ENCODE data around the gene PTTG1IP. TPM values are rescaled to one million over a fixed set of nuclear protein-coding genes. Genes with fewer than 3 reads are reported as not detected.
"Not testable (repeated sequence)": the region's sequence is repeated elsewhere in the genome, so short reads cannot be mapped to it uniquely, and the experiment has no call there.

Gene PTTG1IP
- total and polyA plus RNA-seq, 2 of the 13 experiments (the other 11 are each of a cell fraction or from before 2014, with no cell fraction given) = 161 to 700 TPM

DNA sequence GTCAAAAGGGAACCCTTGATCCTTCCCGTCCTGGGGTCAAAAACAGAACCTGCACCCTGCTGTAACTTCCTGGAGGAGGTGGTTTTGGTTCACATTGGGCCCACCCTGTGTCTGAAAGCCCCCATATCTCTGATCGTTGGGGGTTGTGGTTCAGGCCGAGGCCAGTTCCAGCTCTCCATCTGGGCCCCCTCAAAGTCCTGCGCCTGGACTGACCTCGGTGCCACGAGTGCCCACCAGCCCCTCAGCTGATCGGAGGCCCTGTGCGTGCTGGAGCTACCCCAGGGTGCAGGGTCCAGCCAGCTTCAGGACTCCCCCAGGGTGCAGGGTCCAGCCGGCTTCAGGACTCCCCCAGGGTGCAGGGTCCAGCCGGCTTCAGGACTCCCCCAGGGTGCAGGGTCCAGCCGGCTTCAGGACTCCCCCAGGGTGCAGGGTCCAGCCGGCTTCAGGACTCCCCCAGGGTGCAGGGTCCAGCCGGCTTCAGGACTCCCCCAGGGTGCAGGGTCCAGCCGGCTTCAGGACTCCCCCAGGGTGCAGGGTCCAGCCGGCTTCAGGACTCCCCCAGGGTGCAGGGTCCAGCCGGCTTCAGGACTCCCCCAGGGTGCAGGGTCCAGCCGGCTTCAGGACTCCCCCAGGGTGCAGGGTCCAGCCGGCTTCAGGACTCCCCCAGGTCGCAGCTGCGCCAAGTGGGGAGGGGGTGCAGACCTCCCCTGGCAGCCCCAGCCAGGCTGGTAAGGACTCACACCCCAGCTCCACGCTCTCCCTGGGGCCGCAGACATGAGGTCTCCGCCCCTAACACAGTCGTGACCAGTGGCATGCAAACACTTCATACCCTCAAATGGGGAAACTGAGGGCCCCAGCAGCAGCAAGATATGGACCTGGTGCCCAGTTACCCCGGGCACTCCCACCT lies 39.3 kb upstream of the PTTG1IP start (continued):
- TF ChIP-seq DPF2 (CRISPR knock-in tag; IDR thresholded peaks at IDR 0.05; ENCODE audit: borderline replicate concordance, low read depth) = 0 out of 2 replicates have a peak, but pooled peaks have one; percentile 9
- TF ChIP-seq HMG20A (CRISPR knock-in tag; IDR thresholded peaks at IDR 0.05; ENCODE audit: borderline replicate concordance) = peak; percentile 56; the same call in 1 of the 2 replicates
- peak; percentile 9; the same call in 1 of the 2 replicates for TF ChIP-seq HES4 (CRISPR knock-in tag; IDR thresholded peaks at IDR 0.05; ENCODE audit: borderline replicate concordance)
- TF ChIP-seq YEATS4 (CRISPR knock-in tag; IDR thresholded peaks at IDR 0.05; ENCODE audit: borderline replicate concordance) = peak; percentile 85
- peak; percentile 88; the same call in 1 of the 2 replicates for TF ChIP-seq ZNF703 (CRISPR knock-in tag; IDR thresholded peaks at IDR 0.05; ENCODE audit: borderline replicate concordance)
- TF ChIP-seq ZBTB7B (CRISPR knock-in tag; IDR thresholded peaks at IDR 0.05) = peak; percentile 99
- peak; percentile 88 for TF ChIP-seq SPEN (CRISPR knock-in tag; IDR thresholded peaks at IDR 0.05; ENCODE audit: low read depth)
- TF ChIP-seq GATAD2A (CRISPR knock-in tag; IDR thresholded peaks at IDR 0.05) = peak; percentile 83
- TF ChIP-seq ZNF883 (CRISPR knock-in tag; IDR thresholded peaks at IDR 0.05; ENCODE audit: not compliant biosample characterization) = peak; percentile 8
- peak; percentile 62; the same call in 1 of the 2 replicates for TF ChIP-seq ZMYM4 (CRISPR knock-in tag; IDR thresholded peaks at IDR 0.05)
- TF ChIP-seq SOX13 (IDR thresholded peaks at IDR 0.05) = not testable (repeated sequence)
- peak in 1 of 2 experiments; percentile 32; a peak in 1 of 4 replicates for TF ChIP-seq SOX13 (CRISPR knock-in tag; conservative IDR thresholded peaks at IDR 0.05 in 1 of 2, IDR thresholded peaks at IDR 0.05 in 1 of 2)
- TF ChIP-seq ATF7-NPFF (CRISPR knock-in tag; IDR thresholded peaks at IDR 0.05; ENCODE audit: low read depth) = peak; percentile 47; the same call in 1 of the 2 replicates
- peak; percentile 92 for TF ChIP-seq HIC2 (CRISPR knock-in tag; IDR thresholded peaks at IDR 0.05; ENCODE audit: low read depth)
- TF ChIP-seq, protein P1, sequence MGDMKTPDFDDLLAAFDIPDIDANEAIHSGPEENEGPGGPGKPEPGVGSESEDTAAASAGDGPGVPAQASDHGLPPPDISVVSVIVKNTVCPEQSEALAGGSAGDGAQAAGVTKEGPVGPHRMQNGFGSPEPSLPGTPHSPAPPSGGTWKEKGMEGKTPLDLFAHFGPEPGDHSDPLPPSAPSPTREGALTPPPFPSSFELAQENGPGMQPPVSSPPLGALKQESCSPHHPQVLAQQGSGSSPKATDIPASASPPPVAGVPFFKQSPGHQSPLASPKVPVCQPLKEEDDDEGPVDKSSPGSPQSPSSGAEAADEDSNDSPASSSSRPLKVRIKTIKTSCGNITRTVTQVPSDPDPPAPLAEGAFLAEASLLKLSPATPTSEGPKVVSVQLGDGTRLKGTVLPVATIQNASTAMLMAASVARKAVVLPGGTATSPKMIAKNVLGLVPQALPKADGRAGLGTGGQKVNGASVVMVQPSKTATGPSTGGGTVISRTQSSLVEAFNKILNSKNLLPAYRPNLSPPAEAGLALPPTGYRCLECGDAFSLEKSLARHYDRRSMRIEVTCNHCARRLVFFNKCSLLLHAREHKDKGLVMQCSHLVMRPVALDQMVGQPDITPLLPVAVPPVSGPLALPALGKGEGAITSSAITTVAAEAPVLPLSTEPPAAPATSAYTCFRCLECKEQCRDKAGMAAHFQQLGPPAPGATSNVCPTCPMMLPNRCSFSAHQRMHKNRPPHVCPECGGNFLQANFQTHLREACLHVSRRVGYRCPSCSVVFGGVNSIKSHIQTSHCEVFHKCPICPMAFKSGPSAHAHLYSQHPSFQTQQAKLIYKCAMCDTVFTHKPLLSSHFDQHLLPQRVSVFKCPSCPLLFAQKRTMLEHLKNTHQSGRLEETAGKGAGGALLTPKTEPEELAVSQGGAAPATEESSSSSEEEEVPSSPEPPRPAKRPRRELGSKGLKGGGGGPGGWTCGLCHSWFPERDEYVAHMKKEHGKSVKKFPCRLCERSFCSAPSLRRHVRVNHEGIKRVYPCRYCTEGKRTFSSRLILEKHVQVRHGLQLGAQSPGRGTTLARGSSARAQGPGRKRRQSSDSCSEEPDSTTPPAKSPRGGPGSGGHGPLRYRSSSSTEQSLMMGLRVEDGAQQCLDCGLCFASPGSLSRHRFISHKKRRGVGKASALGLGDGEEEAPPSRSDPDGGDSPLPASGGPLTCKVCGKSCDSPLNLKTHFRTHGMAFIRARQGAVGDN (CRISPR knock-in tag; IDR thresholded peaks at IDR 0.05) = peak; percentile 82
- TF ChIP-seq MTA1 (CRISPR knock-in tag; IDR thresholded peaks at IDR 0.05; ENCODE audit: borderline replicate concordance) = peak; percentile 92
- TF ChIP-seq, protein P2, sequence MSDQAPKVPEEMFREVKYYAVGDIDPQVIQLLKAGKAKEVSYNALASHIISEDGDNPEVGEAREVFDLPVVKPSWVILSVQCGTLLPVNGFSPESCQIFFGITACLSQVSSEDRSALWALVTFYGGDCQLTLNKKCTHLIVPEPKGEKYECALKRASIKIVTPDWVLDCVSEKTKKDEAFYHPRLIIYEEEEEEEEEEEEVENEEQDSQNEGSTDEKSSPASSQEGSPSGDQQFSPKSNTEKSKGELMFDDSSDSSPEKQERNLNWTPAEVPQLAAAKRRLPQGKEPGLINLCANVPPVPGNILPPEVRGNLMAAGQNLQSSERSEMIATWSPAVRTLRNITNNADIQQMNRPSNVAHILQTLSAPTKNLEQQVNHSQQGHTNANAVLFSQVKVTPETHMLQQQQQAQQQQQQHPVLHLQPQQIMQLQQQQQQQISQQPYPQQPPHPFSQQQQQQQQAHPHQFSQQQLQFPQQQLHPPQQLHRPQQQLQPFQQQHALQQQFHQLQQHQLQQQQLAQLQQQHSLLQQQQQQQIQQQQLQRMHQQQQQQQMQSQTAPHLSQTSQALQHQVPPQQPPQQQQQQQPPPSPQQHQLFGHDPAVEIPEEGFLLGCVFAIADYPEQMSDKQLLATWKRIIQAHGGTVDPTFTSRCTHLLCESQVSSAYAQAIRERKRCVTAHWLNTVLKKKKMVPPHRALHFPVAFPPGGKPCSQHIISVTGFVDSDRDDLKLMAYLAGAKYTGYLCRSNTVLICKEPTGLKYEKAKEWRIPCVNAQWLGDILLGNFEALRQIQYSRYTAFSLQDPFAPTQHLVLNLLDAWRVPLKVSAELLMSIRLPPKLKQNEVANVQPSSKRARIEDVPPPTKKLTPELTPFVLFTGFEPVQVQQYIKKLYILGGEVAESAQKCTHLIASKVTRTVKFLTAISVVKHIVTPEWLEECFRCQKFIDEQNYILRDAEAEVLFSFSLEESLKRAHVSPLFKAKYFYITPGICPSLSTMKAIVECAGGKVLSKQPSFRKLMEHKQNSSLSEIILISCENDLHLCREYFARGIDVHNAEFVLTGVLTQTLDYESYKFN (CRISPR knock-in tag; conservative IDR thresholded peaks at IDR 0.05) = peak; percentile 96
- peak; percentile 87 for TF ChIP-seq NR2C2 (CRISPR knock-in tag; IDR thresholded peaks at IDR 0.05; ENCODE audit: borderline replicate concordance)

Measured in HepG2 (cell line).